Right lobe of liver (tissue), 6 donors: ENCODE results near the gene EPHB1. TPM values are rescaled to one million over a fixed set of nuclear protein-coding genes. Genes with fewer than 3 reads are reported as not detected.

ENCODE experiments used
- ATAC-seq, 4 donors: fragments of 200-7000 bp; cut with Tn5 transposase; one replicate each; pipeline ENCODE4 v1.9.1; 2020; ENCODE audit warnings: mild to moderate bottlenecking in 4 of 4, moderate library complexity in 4 of 4
- DNase-seq, 3 donors: peaks; one replicate each; pipeline ENCODE4 v3.0.0-alpha.2; 2020
- H3K27ac ChIP-seq, 3 donors: fragments of 200-600 bp; one replicate each; pipeline ENCODE4 v1.8.0; 2022
- H3K27me3 ChIP-seq, 2 donors: fragments of 200-600 bp; one replicate each; pipeline ENCODE4 v1.8.0; 2022
- H3K36me3 ChIP-seq, 4 donors: fragments of 200-600 bp; sonication (generic) in 1 of 4; one replicate each; pipeline versions ENCODE4 v1.5.1 to v1.8.0; 2017 to 2022; ENCODE audit warnings: control low read depth in 1 of 4
- H3K4me1 ChIP-seq, 4 donors: fragments of 200-600 bp; sonication (generic) in 1 of 4; one replicate each; pipeline versions ENCODE4 v1.5.1 to v1.8.0; 2017 to 2022; ENCODE audit warnings: control low read depth in 1 of 4
- H3K4me3 ChIP-seq, 3 donors: fragments of 200-600 bp; one replicate each; pipeline ENCODE4 v1.8.0; 2022
- H3K9me3 ChIP-seq, 4 donors: fragments of 200-600 bp; sonication (generic) in 1 of 4; one replicate each; pipeline versions ENCODE4 v1.5.1 to v1.8.0; 2017 to 2022; ENCODE audit warnings: control low read depth in 1 of 4
- CTCF ChIP-seq, 4 donors: fragments of 200-600 bp in 3 of 4; fragments of 450-650 bp in 1 of 4; IDR thresholded peaks; one replicate each; pipeline versions ENCODE4 v1.5.1 to v1.8.0; 2016 to 2022; ENCODE audit warnings: antibody characterized with exemption in 4 of 4, mild to moderate bottlenecking in 2 of 4
- POLR2A ChIP-seq: fragments of 450-650 bp; IDR thresholded peaks from one replicate; pipeline ENCODE4 v1.6.1; 2017; ENCODE audit warnings: antibody characterized with exemption, mild to moderate bottlenecking
- WGBS: methylation state at CpG from one replicate; pipeline ENCODE4 v1.1.6; 2018; ENCODE audit warnings: low coverage, low lambda C conversion rate; ENCODE audit not compliant: insufficient coverage; ENCODE audit errors: missing lambda C conversion rate; 5-methylcytosine and 5-hydroxymethylcytosine counted together
- intact Hi-C, 2 donors: fragments of 100-400 bp; cut with DNase I; formaldehyde crosslinking; loops; one replicate each; pipeline versions ENCODE4 v1.11.2 to v1.14.1; 2022
- total RNA-seq, 6 experiments: library from RNA; depleted of rRNA in 2 of 6; stranded (reverse); fragments of >200 nt in 2 of 6; fragmentation: NEBNext Ultra II Directional in 3 of 6; extraction: Animal tissue kit (Norgen Biotek cat#: 25700) in 3 of 6; gene quantifications; one replicate each; pipeline versions ENCODE4 v1.1.0 to v1.2.4, GENCODE V29; 2016 to 2023
- donor health status: DM: no; HTN: yes; CAD: no.
- donor health status: DM: no; HTN: no; CAD: no.
- donor health status: DM: no; HTN: no; CAD: no.
- donor health status: DM: no; HTN: yes; CAD: no.
- donor health status: DM: no; HTN: yes; CAD: no.

Gene EPHB1
- total RNA-seq, 6 experiments from 2014 or later = 0.63 to 10.9 (median 1.8) TPM

GRCh38 chr3:135268941-135269532, 474.0 kb downstream of the EPHB1 start:
- no peaks in the 10 kb centered on the region for H3K4me1 ChIP-seq
- TF ChIP-seq CTCF (IDR thresholded peaks at IDR 0.05) = no peak
- TF ChIP-seq POLR2A = no peak
- DNase-seq = no peak
- H3K4me3 ChIP-seq = no peak overlapping the region
- H3K9me3 ChIP-seq = no peaks in the 10 kb centered on the region
- no peaks in the 10 kb centered on the region for H3K36me3 ChIP-seq
- H3K27ac ChIP-seq = no peak overlapping the region
- WGBS = 54% methylated on average over 2 of the region's 2 CpGs
- intact Hi-C loops = no loop called here
- ATAC-seq = no peak
- no peaks in the 10 kb centered on the region for H3K27me3 ChIP-seq

DNA sequence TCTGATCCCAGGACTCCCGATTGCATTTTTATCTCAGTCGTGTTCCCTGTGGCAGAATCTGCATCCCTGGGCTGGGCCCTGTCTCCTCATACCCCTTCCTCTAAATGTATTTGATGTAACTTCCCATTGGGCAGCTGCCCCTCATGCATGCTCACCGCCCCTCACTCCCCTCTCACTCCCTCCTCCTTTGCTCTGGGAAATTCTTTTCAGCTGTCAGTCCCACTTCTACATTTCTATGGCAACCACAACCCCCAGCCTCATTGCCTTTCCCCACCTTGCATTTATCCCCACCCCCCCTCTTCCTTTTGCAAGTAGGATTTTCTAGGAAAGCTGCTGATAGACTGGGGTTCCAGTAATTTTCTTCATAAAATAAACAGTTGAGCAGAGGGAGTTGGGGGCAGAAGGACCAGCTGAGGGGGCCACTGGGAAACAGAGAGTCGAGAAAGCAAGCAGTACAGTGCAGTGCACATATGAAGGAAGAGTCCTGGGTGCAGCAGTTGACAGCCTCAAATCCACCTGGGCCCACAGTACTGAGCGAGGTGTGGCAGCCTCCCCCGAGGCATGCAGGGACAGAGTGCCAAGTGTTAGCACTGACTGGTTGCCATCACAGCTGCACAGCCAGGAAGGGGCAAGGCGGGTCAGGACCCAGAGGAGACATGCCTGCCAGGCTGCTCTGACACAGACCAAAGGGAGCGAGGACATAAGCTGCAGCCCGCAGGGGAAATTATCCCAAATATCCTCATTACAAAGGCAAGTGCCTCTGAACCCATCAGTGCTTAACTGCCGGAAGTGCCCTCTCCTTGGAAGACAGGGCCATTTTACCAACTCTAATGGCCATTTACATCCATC, 476.3 kb downstream of the EPHB1 start:
- H3K9me3 ChIP-seq = no peaks in the 10 kb centered on the region
- intact Hi-C loops = no loop called here
- TF ChIP-seq CTCF (IDR thresholded peaks at IDR 0.05) (no peak), POLR2A (no peak)
- H3K27ac ChIP-seq = no peak overlapping the region
- DNase-seq = no peak
- no peak overlapping the region for H3K4me3 ChIP-seq
- H3K36me3 ChIP-seq = no peaks in the 10 kb centered on the region
- H3K27me3 ChIP-seq = no peaks in the 10 kb centered on the region
- no peaks in the 10 kb centered on the region for H3K4me1 ChIP-seq
- no peak for ATAC-seq
- 56% methylated on average over 4 of the region's 10 CpGs for WGBS

- intact Hi-C loops = no loop called here
- no peaks in the 10 kb centered on the region for H3K27me3 ChIP-seq
- TF ChIP-seq CTCF (IDR thresholded peaks at IDR 0.05) (no peak), POLR2A (no peak)
- DNase-seq (peak in 1 of 3 donors; percentile 65), ATAC-seq (no peak)
- no peak overlapping the region for H3K27ac ChIP-seq
- no peaks in the 10 kb centered on the region for H3K9me3 ChIP-seq
- H3K4me1 ChIP-seq = no peaks in the 10 kb centered on the region
- no peak overlapping the region for H3K4me3 ChIP-seq
- no peaks in the 10 kb centered on the region for H3K36me3 ChIP-seq
- 45% methylated on average over 7 of the region's 7 CpGs for WGBS
Measured at GRCh38 chr3:135272026-135272669, 477.1 kb downstream of the EPHB1 start.

DNA sequence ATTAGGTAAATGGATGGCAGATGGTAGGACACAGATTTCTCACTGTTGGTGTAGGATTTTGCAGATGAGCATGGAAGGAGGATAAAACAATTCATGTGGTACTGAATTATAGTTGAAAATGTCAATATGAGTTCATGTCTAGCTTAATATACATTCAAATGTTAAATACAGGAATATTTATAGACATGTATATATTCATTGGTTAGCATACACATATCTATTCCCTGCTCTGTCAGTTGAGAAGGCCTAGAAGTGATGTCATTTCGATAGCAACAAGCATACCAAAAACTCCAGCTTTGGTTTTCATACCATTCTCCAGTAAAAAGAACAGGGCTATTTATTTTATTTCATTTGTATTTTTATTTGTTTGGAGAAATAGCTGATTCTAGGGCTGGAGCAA, 497.1 kb downstream of the EPHB1 start:
- no peaks in the 10 kb centered on the region for H3K27me3 ChIP-seq
- no peaks in the 10 kb centered on the region for H3K4me1 ChIP-seq
- DNase-seq (no peak), ATAC-seq (no peak)
- no peak overlapping the region for H3K27ac ChIP-seq
- H3K36me3 ChIP-seq = peaks cover 0 to 2% (median 0%) of the 10 kb centered on the region in 4 donors
- no peak overlapping the region for H3K4me3 ChIP-seq
- 23% methylated on average over 1 of the region's 1 CpG for WGBS
- H3K9me3 ChIP-seq = no peaks in the 10 kb centered on the region
- intact Hi-C loops = no loop called here
- no peak for TF ChIP-seq POLR2A
- TF ChIP-seq CTCF (IDR thresholded peaks at IDR 0.05) = no peak
